Kidney epithelial cell (primary cell): ENCODE data around the gene ASIC2. TPM values are rescaled to one million over a fixed set of nuclear protein-coding genes. Genes with fewer than 3 reads are reported as not detected.

Source experiments
- DNase-seq: peaks from one replicate; pipeline ENCODE4 v3.0.0-alpha.2; 2010; ENCODE audit warnings: low read depth
- H3K27me3 ChIP-seq: 2 replicates; pipeline ENCODE4 v1.6.0; 2011; ENCODE audit warnings: low read length; ENCODE audit not compliant: control insufficient read depth, insufficient read depth
- H3K36me3 ChIP-seq: 2 replicates; pipeline ENCODE4 v1.5.1; 2011; ENCODE audit warnings: low read length; ENCODE audit not compliant: control insufficient read depth, insufficient read depth
- H3K4me3 ChIP-seq: 2 replicates; pipeline ENCODE4 v1.5.1; 2011; ENCODE audit warnings: low read depth, mild to moderate bottlenecking, control low read depth, low read length
- CTCF ChIP-seq: IDR thresholded peaks from 2 replicates; pipeline ENCODE4 v1.5.1; 2011; ENCODE audit warnings: mild to moderate bottlenecking, moderate library complexity, low read length, control low read depth, inconsistent platforms; ENCODE audit not compliant: insufficient read depth, poor library complexity, severe bottlenecking
- total RNA-seq: library from RNA; depleted of rRNA; stranded (reverse); fragments of >200 nt; gene quantifications from 2 replicates; pipeline ENCODE4 v1.2.3, GENCODE V29; 2015

ASIC2 gene
- total RNA-seq, 1 donor from 2014 or later, result 0.25 TPM

GRCh38 chr17:33053676-33054075 lies 239.4 kb downstream of the ASIC2 start:
- TF ChIP-seq CTCF, result no peak
- no peaks in the 10 kb centered on the region for H3K27me3 ChIP-seq
- no peak for DNase-seq
- H3K36me3 ChIP-seq, result no peaks in the 10 kb centered on the region
- H3K4me3 ChIP-seq, result no peak overlapping the region

- TF ChIP-seq CTCF, result no peak
- Histone ChIP-seq H3K4me3 (no peak overlapping the region), H3K36me3 (no peaks in the 10 kb centered on the region), H3K27me3 (no peaks in the 10 kb centered on the region)
- no peak for DNase-seq
Observed at GRCh38 chr17:33052856-33053255, 240.2 kb downstream of the ASIC2 start.

- H3K4me3 ChIP-seq, result no peak overlapping the region
- H3K27me3 ChIP-seq, result no peaks in the 10 kb centered on the region
- TF ChIP-seq CTCF, result no peak
- DNase-seq, result no peak
- no peaks in the 10 kb centered on the region for H3K36me3 ChIP-seq
Observed at GRCh38 chr17:33050611-33051140, 242.4 kb downstream of the ASIC2 start.

GRCh38 chr17:33049781-33050414 lies 243.2 kb downstream of the ASIC2 start:
- TF ChIP-seq CTCF, result peak; percentile 81
- DNase-seq, result no peak
- no peak overlapping the region for H3K4me3 ChIP-seq
- H3K36me3 ChIP-seq, result no peaks in the 10 kb centered on the region
- H3K27me3 ChIP-seq, result no peaks in the 10 kb centered on the region

GRCh38 chr17:33046361-33047255 lies 246.5 kb downstream of the ASIC2 start:
- Histone ChIP-seq H3K4me3 (no peak overlapping the region), H3K27me3 (no peaks in the 10 kb centered on the region), H3K36me3 (no peaks in the 10 kb centered on the region)
- DNase-seq, result no peak
- TF ChIP-seq CTCF, result no peak
